ENCODE measurements around the gene IFI27.
A peak's percentile ranks its signal among the peaks of the same experiment; 100 is the strongest.

The IFI27 gene

GRCh38 chr14:94158239-94158883 lies 47.8 kb downstream of the IFI27 start:
- peak in 1 of 5 donors; percentile 61 for DNase-seq

- DNase-seq, result no peak
Observed at GRCh38 chr14:94161058-94161457, 50.5 kb downstream of the IFI27 start.

- DNase-seq, result peak in 1 of 5 donors; percentile 22
Observed at GRCh38 chr14:94161981-94162380, 51.4 kb downstream of the IFI27 start.

- no peak for DNase-seq
Observed at GRCh38 chr14:94162466-94162865, 51.9 kb downstream of the IFI27 start.

GRCh38 chr14:94163796-94164195 lies 53.3 kb downstream of the IFI27 start:
- no peak for DNase-seq

GRCh38 chr14:94164685-94165431 lies 54.3 kb downstream of the IFI27 start:
- DNase-seq, result no peak

- no peak for DNase-seq
Observed at GRCh38 chr14:94165744-94166143, 55.2 kb downstream of the IFI27 start.

Data from T-helper 1 cell (primary cell).